ENCODE measurements around the gene ARHGDIA. TPM values are rescaled to one million over a fixed set of nuclear protein-coding genes. Genes with fewer than 3 reads are reported as not detected.
A peak's percentile ranks its signal among the peaks of the same experiment; 100 is the strongest.

ARHGDIA gene
- total and polyA plus RNA-seq, 2 of the 8 experiments (the other 6 are each of a cell fraction or from before 2014, with no cell fraction given) = 62.4 to 217 TPM

DNA sequence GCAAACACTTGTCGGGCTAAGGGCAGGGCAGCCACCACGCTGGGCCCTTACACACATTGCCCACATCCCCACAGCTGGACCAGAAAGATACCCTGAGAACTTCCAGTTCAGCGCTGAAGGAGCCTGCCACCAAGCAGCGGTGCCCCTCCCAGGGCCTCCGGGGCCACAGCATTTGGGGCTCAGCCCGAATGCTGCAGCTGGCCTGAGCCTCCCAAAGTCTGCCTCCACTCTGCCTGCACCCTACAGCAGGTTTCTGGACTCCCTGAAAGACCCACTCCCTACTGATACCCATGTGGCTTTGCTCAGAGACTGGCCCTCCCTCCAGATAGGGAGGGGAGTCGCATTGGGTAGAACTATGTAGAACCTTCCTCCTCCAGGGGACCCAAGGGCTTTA lies 39.6 kb downstream of the ARHGDIA start:
- Histone ChIP-seq H3K4me1 (replicated peaks in 1 of 4; ENCODE audit: control insufficient read depth in 3 of 4, insufficient read depth in 4 of 4, low read length in 3 of 4) (peaks cover 0 to 15% (median 8%) of the 10 kb centered on the region in 4 experiments; a peak in 4 of 7 replicates), H3K27ac (ENCODE audit: low read depth, low read length) (no peak overlapping the region), H2BK5ac (ENCODE audit: low read depth, low read length) (no peak overlapping the region), H2BK120ac (replicated peaks; ENCODE audit: low read depth, low read length) (no peak overlapping the region), H4K8ac (ENCODE audit: extremely low read depth, insufficient read depth, low read length) (peak overlapping the region; percentile 59; the same call in 1 of the 2 replicates), H2BK20ac (ENCODE audit: low read length) (no peak overlapping the region), H3K18ac (ENCODE audit: extremely low read depth, low read length) (no peak overlapping the region), H3K9me3 (ENCODE audit: insufficient read depth in 2 of 2, low read depth in 1 of 2, low read length in 1 of 2) (no peaks in the 10 kb centered on the region), H4K20me1 (replicated peaks in 1 of 2; ENCODE audit: control insufficient read depth in 1 of 2, insufficient read depth in 2 of 2, low read length in 2 of 2) (peaks cover 0 to 16% of the 10 kb centered on the region in 2 experiments), H3K27me3 (replicated peaks in 1 of 4; ENCODE audit: control insufficient read depth in 3 of 4, extremely low read depth in 1 of 4, insufficient read depth in 3 of 4, low read length in 3 of 4) (0 out of 7 replicates have a peak, but pooled peaks cover 0 to 2% (median 0%) of the 10 kb centered on the region in 4 experiments), H3K4ac (replicated peaks; ENCODE audit: insufficient read length, low read depth, low read length) (no peak overlapping the region), H3K23me2 (ENCODE audit: low read depth, low read length) (peaks cover 8% of the 10 kb centered on the region), H3K4me2 (ENCODE audit: insufficient read depth in 1 of 2, low read depth in 2 of 2, low read length in 2 of 2) (peak overlapping the region in 1 of 2 experiments; percentile 95; a peak in 3 of 4 replicates), H3K79me1 (ENCODE audit: low read depth, low read length) (peaks cover 13% of the 10 kb centered on the region), H2AFZ (ENCODE audit: low read length) (no peak overlapping the region), H3K14ac (ENCODE audit: insufficient read length) (no peak overlapping the region), H3K36me3 (ENCODE audit: control insufficient read depth in 2 of 4, insufficient read depth in 4 of 4, low read length in 3 of 4) (no peaks in the 10 kb centered on the region; a peak in 1 of 8 replicates), H2AK5ac (ENCODE audit: low read depth, low read length) (0 out of 2 replicates have a peak overlapping the region, but pooled peaks have one; percentile 24), H3K56ac (replicated peaks; ENCODE audit: insufficient read length, low read depth, low read length) (no peak overlapping the region), H2BK15ac (ENCODE audit: low read length) (no peak overlapping the region), H3K4me3 (ENCODE audit: extremely low read depth in 1 of 4, insufficient read depth in 2 of 4, low read depth in 3 of 4, low read length in 4 of 4) (0 out of 8 replicates have a peak overlapping the region, but pooled peaks of 1 of the 4 experiments have one; percentile 97), H3K79me2 (ENCODE audit: control insufficient read depth in 1 of 2, insufficient read depth in 2 of 2, low read length in 2 of 2) (peaks cover 0 to 15% of the 10 kb centered on the region in 2 experiments; a peak in 1 of 4 replicates), H4K5ac (ENCODE audit: insufficient read length, low read depth, low read length) (no peak overlapping the region), H4K91ac (replicated peaks; ENCODE audit: insufficient read length, low read length) (no peak overlapping the region), H3K23ac (ENCODE audit: insufficient read length) (no peak overlapping the region), H2BK12ac (ENCODE audit: low read depth, low read length) (no peak overlapping the region), H3K9ac (replicated peaks in 1 of 4; ENCODE audit: extremely low read depth in 1 of 4, low read depth in 3 of 4, low read length in 3 of 4) (no peak overlapping the region)
- no peak for DNase-seq (ENCODE audit: low read depth in 1 of 2, low spot score in 2 of 2)
- POLR2A ChIA-PET (ENCODE audit: partially characterized antibody) = interaction anchor here (5.0 kb wide), 1 partner anchor 12 kb away, joined by 37 read pairs; no protein-coding TSS in a partner anchor
- no peak for FAIRE-seq
- 98% methylated on average over 7 of the region's 7 CpGs; no CpG with 5 or more reads in 1 of the 2 experiments for whole genome bisulfite sequencing, 2 experiments (ENCODE audit: extremely low coverage in 1 of 2, insufficient coverage in 1 of 2, insufficient read length in 1 of 2, insufficient replicate concordance in 2 of 2, low coverage in 1 of 2, low lambda C conversion rate in 2 of 2, missing lambda C conversion rate in 1 of 2)
- TF ChIP-seq KDM1A (IDR thresholded peaks at IDR 0.05; ENCODE audit: borderline replicate concordance, low read length) (no peak), JUND (IDR thresholded peaks at IDR 0.05; ENCODE audit: low read length) (no peak)
- CTCF ChIA-PET (ENCODE audit: partially characterized antibody) = interaction anchor here (1.4 to 2.5 kb wide), 2 partner anchors 9 to 24 kb away, joined by 5 to 9 read pairs; no protein-coding TSS in a partner anchor
